Right lobe of liver (tissue), 6 donors: Measurements from ENCODE around the gene ITPRID1. TPM values are rescaled to one million over a fixed set of nuclear protein-coding genes. Genes with fewer than 3 reads are reported as not detected.

Source experiments
- ATAC-seq, 4 donors: fragments of 200-7000 bp; cut with Tn5 transposase; one replicate each; pipeline ENCODE4 v1.9.1; 2020; ENCODE audit warnings: mild to moderate bottlenecking in 4 of 4, moderate library complexity in 4 of 4
- DNase-seq, 3 donors: peaks; one replicate each; pipeline ENCODE4 v3.0.0-alpha.2; 2020
- H3K27ac ChIP-seq, 3 donors: fragments of 200-600 bp; one replicate each; pipeline ENCODE4 v1.8.0; 2022
- H3K27me3 ChIP-seq, 2 donors: fragments of 200-600 bp; one replicate each; pipeline ENCODE4 v1.8.0; 2022
- H3K36me3 ChIP-seq, 4 donors: fragments of 200-600 bp; sonication (generic) in 1 of 4; one replicate each; pipeline versions ENCODE4 v1.5.1 to v1.8.0; 2017 to 2022; ENCODE audit warnings: control low read depth in 1 of 4
- H3K4me1 ChIP-seq, 4 donors: fragments of 200-600 bp; sonication (generic) in 1 of 4; one replicate each; pipeline versions ENCODE4 v1.5.1 to v1.8.0; 2017 to 2022; ENCODE audit warnings: control low read depth in 1 of 4
- H3K4me3 ChIP-seq, 3 donors: fragments of 200-600 bp; one replicate each; pipeline ENCODE4 v1.8.0; 2022
- H3K9me3 ChIP-seq, 4 donors: fragments of 200-600 bp; sonication (generic) in 1 of 4; one replicate each; pipeline versions ENCODE4 v1.5.1 to v1.8.0; 2017 to 2022; ENCODE audit warnings: control low read depth in 1 of 4
- POLR2A ChIP-seq: fragments of 450-650 bp; IDR thresholded peaks from one replicate; pipeline ENCODE4 v1.6.1; 2017; ENCODE audit warnings: antibody characterized with exemption, mild to moderate bottlenecking
- WGBS: methylation state at CpG from one replicate; pipeline ENCODE4 v1.1.6; 2018; ENCODE audit warnings: low coverage, low lambda C conversion rate; ENCODE audit not compliant: insufficient coverage; ENCODE audit errors: missing lambda C conversion rate; 5-methylcytosine and 5-hydroxymethylcytosine counted together
- intact Hi-C, 2 donors: fragments of 100-400 bp; cut with DNase I; formaldehyde crosslinking; loops; one replicate each; pipeline versions ENCODE4 v1.11.2 to v1.14.1; 2022
- total RNA-seq, 6 experiments: library from RNA; depleted of rRNA in 2 of 6; stranded (reverse); fragments of >200 nt in 2 of 6; fragmentation: NEBNext Ultra II Directional in 3 of 6; extraction: Animal tissue kit (Norgen Biotek cat#: 25700) in 3 of 6; gene quantifications; one replicate each; pipeline versions ENCODE4 v1.1.0 to v1.2.4, GENCODE V29; 2016 to 2023
- TF ChIP-seq, protein P1 (sequence below), 4 donors: fragments of 200-600 bp in 3 of 4; fragments of 450-650 bp in 1 of 4; IDR thresholded peaks; one replicate each; pipeline versions ENCODE4 v1.5.1 to v1.8.0; 2016 to 2022; ENCODE audit warnings: antibody characterized with exemption in 4 of 4, mild to moderate bottlenecking in 2 of 4
- donor health status: DM: no; HTN: yes; CAD: no.
- donor health status: DM: no; HTN: no; CAD: no.
- donor health status: DM: no; HTN: no; CAD: no.
- donor health status: DM: no; HTN: yes; CAD: no.
- donor health status: DM: no; HTN: yes; CAD: no.

Gene ITPRID1
- total RNA-seq, 6 experiments from 2014 or later = not detected

DNA sequence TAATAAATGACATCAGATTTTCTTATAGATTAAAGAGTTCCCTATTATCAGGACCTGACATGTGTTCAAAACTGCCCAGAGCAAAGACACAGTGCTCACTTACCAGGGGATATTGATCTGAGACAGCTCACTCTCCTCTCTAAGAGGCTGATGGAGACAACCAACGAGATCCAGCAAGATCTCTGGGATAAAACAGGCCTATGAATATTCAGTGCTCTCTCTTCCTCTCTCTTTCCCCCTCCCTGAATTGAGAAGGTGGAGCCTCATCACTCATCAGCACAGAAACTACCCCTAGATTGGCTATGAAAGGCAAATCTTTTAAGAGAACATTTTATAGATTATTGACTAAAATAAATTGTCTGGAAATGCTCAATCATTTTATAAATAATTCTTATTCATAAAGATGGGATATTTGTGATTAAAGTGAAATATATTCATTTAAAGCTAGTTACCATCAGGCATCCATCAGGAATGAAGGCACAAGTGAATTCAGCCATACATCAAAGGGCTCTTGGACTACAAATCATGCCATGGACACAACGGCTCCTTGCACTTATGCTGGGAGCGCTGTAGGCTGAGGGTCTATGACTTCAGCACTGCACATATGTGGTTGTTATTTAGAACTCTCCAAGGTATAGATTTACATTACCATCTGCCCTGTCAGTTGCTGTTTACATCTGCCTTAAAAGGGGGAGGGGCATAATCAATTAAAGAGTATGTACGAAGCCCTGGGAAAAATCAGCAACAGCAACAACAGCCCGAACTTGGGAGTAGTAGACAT lies 169.7 kb downstream of the ITPRID1 start:
- TF ChIP-seq POLR2A = no peak
- intact Hi-C loops = no loop called here
- WGBS = 23% methylated on average over 5 of the region's 5 CpGs

DNA sequence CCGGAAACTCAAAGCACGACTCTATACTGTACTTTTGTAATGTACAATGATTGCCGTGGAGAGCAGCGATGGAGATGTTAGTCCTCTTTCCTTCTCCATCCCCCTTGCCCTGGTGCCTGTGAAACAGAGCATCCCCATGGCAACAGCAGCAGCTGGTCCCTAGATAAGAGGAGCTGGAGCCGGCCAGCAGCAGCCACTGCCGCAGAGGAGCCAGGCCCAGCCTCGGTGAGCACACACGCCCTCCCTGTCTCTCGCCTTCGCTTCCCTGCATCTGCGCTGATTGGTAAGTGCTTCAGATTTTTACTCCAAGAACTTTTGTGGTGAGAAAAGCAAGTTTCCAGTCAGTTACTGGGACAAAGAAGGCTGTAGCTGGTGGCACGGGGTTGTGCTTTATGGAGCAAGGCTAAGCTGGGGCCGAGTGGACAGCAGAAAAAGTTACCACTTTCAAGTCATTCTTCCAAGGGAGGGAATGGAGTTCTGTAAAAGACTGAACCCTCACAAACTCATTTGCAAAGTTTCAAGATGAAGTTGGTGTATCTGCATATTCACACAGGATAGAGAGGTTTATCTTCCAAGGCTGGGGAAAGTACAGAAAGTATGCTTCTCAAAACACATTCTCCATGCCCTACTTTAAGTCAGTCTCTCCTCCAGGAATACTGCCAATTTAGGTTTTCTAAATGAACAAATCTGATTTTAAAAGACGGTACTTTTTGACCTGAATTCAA lies 173.3 kb downstream of the ITPRID1 start, which contains the start of gene PPP1R17:
Gene PPP1R17 (plus strand): TSS at position 192 of the 725 bp plus-strand sequence. CDS start 5,227 bp downstream, outside the sequence.
- no peaks in the 10 kb centered on the region for H3K4me1 ChIP-seq
- intact Hi-C loops = no loop called here
- H3K4me3 ChIP-seq = no peak within 1 kb of the TSS
- H3K27me3 ChIP-seq = no peaks in the 10 kb centered on the region
- no peak for DNase-seq
- TF ChIP-seq POLR2A = no peak
- TF ChIP-seq, protein P1, sequence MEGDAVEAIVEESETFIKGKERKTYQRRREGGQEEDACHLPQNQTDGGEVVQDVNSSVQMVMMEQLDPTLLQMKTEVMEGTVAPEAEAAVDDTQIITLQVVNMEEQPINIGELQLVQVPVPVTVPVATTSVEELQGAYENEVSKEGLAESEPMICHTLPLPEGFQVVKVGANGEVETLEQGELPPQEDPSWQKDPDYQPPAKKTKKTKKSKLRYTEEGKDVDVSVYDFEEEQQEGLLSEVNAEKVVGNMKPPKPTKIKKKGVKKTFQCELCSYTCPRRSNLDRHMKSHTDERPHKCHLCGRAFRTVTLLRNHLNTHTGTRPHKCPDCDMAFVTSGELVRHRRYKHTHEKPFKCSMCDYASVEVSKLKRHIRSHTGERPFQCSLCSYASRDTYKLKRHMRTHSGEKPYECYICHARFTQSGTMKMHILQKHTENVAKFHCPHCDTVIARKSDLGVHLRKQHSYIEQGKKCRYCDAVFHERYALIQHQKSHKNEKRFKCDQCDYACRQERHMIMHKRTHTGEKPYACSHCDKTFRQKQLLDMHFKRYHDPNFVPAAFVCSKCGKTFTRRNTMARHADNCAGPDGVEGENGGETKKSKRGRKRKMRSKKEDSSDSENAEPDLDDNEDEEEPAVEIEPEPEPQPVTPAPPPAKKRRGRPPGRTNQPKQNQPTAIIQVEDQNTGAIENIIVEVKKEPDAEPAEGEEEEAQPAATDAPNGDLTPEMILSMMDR (IDR thresholded peaks at IDR 0.05) = no peak
- no peaks in the 10 kb centered on the region for H3K36me3 ChIP-seq
- H3K27ac ChIP-seq = no peak within 1 kb of the TSS
- no peak for ATAC-seq
- WGBS = 29% methylated on average over 12 of the region's 14 CpGs
- H3K9me3 ChIP-seq = no peaks in the 10 kb centered on the region

More for the DNA sequence above, 169.7 kb downstream of the ITPRID1 start:
- ATAC-seq = no peak
- H3K27ac ChIP-seq = no peak overlapping the region
- no peaks in the 10 kb centered on the region for H3K27me3 ChIP-seq
- DNase-seq = no peak
- H3K4me1 ChIP-seq = no peaks in the 10 kb centered on the region
- H3K4me3 ChIP-seq = no peak overlapping the region
- no peaks in the 10 kb centered on the region for H3K9me3 ChIP-seq
- H3K36me3 ChIP-seq = no peaks in the 10 kb centered on the region

DNA sequence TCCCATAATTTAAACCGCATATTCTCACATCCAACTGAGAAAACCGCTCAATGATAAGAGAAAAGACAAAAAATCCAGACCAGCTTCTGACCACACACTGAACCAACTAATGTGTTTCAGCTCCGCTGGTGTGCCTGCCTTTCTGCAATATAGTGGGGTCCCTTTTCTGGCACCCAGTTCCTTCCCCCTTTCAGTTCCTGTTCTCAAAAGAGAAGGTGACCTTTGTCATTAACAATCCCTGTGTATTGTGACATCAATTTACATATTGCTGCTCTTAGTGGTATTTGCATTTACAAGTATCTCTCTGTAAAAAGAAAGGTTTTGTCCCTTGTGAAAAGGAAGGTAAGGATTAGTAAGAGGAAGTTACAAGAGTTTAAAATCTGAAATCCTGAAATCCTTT lies 174.5 kb downstream of the ITPRID1 start:
- DNase-seq (no peak), ATAC-seq (peak in 3 of 4 donors; percentile 31 to 48 (median 39))
- no peak overlapping the region for H3K27ac ChIP-seq
- H3K4me3 ChIP-seq = no peak overlapping the region
- 26% methylated on average over 3 of the region's 3 CpGs for WGBS
- no peaks in the 10 kb centered on the region for H3K27me3 ChIP-seq
- intact Hi-C loops = no loop called here
- H3K4me1 ChIP-seq = no peaks in the 10 kb centered on the region
- TF ChIP-seq, protein P1 (IDR thresholded peaks at IDR 0.05) = no peak
- TF ChIP-seq POLR2A = no peak
- no peaks in the 10 kb centered on the region for H3K9me3 ChIP-seq
- no peaks in the 10 kb centered on the region for H3K36me3 ChIP-seq

DNA sequence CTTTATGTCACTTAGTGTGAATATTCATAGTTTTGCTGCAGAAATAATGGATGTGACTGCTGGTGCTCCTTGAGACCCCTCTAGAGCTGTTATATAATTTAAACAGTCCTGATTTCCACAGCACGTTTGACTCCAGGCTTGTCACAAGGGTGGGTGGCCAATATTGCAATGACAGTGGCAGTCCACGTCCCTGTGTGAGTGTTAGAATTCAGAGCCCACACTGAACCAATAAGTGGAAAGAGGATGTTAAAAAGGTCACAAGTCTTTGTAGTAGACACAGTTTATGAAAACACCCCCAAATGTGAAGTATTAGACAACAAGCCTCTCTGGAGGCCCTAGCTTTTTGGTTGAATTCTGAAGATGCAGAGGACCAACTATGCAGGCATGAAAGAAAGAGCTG lies 175.1 kb downstream of the ITPRID1 start:
- TF ChIP-seq, protein P1 (IDR thresholded peaks at IDR 0.05) = no peak
- TF ChIP-seq POLR2A = no peak
- intact Hi-C loops = no loop called here
- no peak for ATAC-seq
- 6% methylated on average over 2 of the region's 2 CpGs for WGBS
- DNase-seq = no peak
- no peak overlapping the region for H3K27ac ChIP-seq
- no peaks in the 10 kb centered on the region for H3K36me3 ChIP-seq
- H3K27me3 ChIP-seq = no peaks in the 10 kb centered on the region
- H3K4me1 ChIP-seq = no peaks in the 10 kb centered on the region
- no peaks in the 10 kb centered on the region for H3K9me3 ChIP-seq
- H3K4me3 ChIP-seq = no peak overlapping the region

DNA sequence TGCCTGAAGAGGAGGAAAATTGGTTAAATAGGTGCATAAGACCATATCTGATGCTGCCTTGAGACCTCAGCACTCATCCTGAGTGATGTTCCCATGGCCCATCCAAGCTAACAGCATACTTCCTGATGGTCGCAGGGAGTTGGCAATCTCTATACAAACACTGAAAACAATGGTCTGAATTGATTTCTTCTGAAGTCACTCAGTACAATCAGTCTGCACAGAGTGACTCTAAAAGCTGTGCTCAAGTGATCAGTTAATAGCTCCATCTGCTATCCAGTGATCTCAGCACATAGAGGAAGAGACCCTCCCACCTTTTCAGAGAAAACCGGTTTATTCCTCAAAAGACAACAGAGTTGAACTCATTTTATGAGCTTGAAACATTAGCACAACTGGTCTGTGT lies 177.0 kb downstream of the ITPRID1 start:
- no peak overlapping the region for H3K27ac ChIP-seq
- H3K4me1 ChIP-seq = no peaks in the 10 kb centered on the region
- intact Hi-C loops = no loop called here
- no peaks in the 10 kb centered on the region for H3K27me3 ChIP-seq
- no peak for ATAC-seq
- TF ChIP-seq, protein P1 (IDR thresholded peaks at IDR 0.05) = no peak
- TF ChIP-seq POLR2A = no peak
- DNase-seq = no peak
- no peaks in the 10 kb centered on the region for H3K9me3 ChIP-seq
- H3K36me3 ChIP-seq = no peaks in the 10 kb centered on the region
- no peak overlapping the region for H3K4me3 ChIP-seq
- WGBS = 23% methylated on average over 2 of the region's 2 CpGs
